Heart right ventricle (tissue), 16 donors: Measurements from ENCODE around the gene RAC3. TPM values are rescaled to one million over a fixed set of nuclear protein-coding genes. Genes with fewer than 3 reads are reported as not detected.
A peak's percentile ranks its signal among the peaks of the same experiment; 100 is the strongest.
"Not testable (repeated sequence)": the region's sequence is repeated elsewhere in the genome, so short reads cannot be mapped to it uniquely, and the experiment has no call there.

Experiments
- ATAC-seq, 8 donors: fragments of 200-7000 bp; cut with Tn5 transposase; one replicate each; pipeline ENCODE4 v1.9.1; 2020; ENCODE audit warnings: mild to moderate bottlenecking in 8 of 8, moderate library complexity in 8 of 8, moderate number of reproducible peaks in 1 of 8
- DNase-seq, 2 donors: peaks; one replicate each; pipeline ENCODE4 v3.0.0-alpha.2; 2020
- H3K27ac ChIP-seq, 10 donors: fragments of 200-600 bp; sonication (generic) in 2 of 10; one replicate each; pipeline versions ENCODE4 v1.5.0 to v1.8.0; 2020 to 2022; ENCODE audit warnings: mild to moderate bottlenecking in 3 of 10
- H3K27me3 ChIP-seq, 7 donors: fragments of 200-600 bp; one replicate each; pipeline ENCODE4 v1.8.0; 2021 to 2022; ENCODE audit warnings: mild to moderate bottlenecking in 2 of 7
- H3K36me3 ChIP-seq, 9 donors: fragments of 200-600 bp; sonication (generic) in 1 of 9; one replicate each; pipeline versions ENCODE4 v1.5.0 to v1.8.0; 2020 to 2022; ENCODE audit warnings: mild to moderate bottlenecking in 2 of 9
- H3K4me1 ChIP-seq, 9 donors: fragments of 200-600 bp; sonication (generic) in 1 of 9; one replicate each; pipeline versions ENCODE4 v1.5.0 to v1.8.0; 2020 to 2022; ENCODE audit warnings: mild to moderate bottlenecking in 4 of 9
- H3K4me3 ChIP-seq, 10 donors: fragments of 200-600 bp; sonication (generic) in 2 of 10; one replicate each; pipeline versions ENCODE4 v1.5.0 to v1.8.0; 2020 to 2022; ENCODE audit warnings: mild to moderate bottlenecking in 7 of 10, moderate library complexity in 2 of 10
- H3K9me3 ChIP-seq, 11 donors: fragments of 200-600 bp in 10 of 11; sonication (generic) in 2 of 11; one replicate each; pipeline versions ENCODE4 v1.5.0 to v1.8.0; 2013 to 2022; ENCODE audit warnings: mild to moderate bottlenecking in 2 of 11, control low read depth in 1 of 11, moderate library complexity in 1 of 11
- WGBS, 2 donors: extraction: QIAGEN DNeasy Blood & Tissue Kit; methylation state at CpG; one replicate each; pipeline ENCODE4 v1.1.7; 2013; ENCODE audit warnings: inconsistent platforms in 1 of 2; 5-methylcytosine and 5-hydroxymethylcytosine counted together
- intact Hi-C, 10 donors: fragments of 100-400 bp; cut with DNase I; formaldehyde crosslinking; loops; one replicate each; pipeline versions ENCODE4 v1.11.1 to v1.14.2; 2022
- polyA plus RNA-seq, 2 donors: library from polyadenylated mRNA; stranded (reverse); fragments of 200-250 nt; gene quantifications; one replicate each; pipeline ENCODE4 v1.2.3, GENCODE V29; 2013
- total RNA-seq, 10 donors: library from RNA; stranded (reverse); fragmentation: NEBNext Ultra II Directional in 3 of 10; extraction: Animal tissue kit (Norgen Biotek cat#: 25700) in 3 of 10; gene quantifications; one replicate each; pipeline versions ENCODE4 v1.2.1 to v1.2.4, GENCODE V29; 2021 to 2023
- TF ChIP-seq, protein P1 (sequence below), 9 donors: fragments of 200-600 bp; sonication (generic) in 2 of 9; IDR thresholded peaks; one replicate each; pipeline versions ENCODE4 v1.5.0 to v1.8.0; 2021 to 2022; ENCODE audit warnings: antibody characterized with exemption in 9 of 9, mild to moderate bottlenecking in 5 of 9, moderate library complexity in 1 of 9
- donor health status: Arrhythmogenic right ventricular cardiomyopathy.
- donor health status: ischemic (EF 13 %, LVEDD 7.1; RV severe dilation, severe dysfunction).
- donor health status: healthy with polysubstance abuse.
- donor health status: DM: no; HTN: yes; CAD: no.
- donor health status: DM: no; HTN: no; CAD: no.
- donor health status: ischemic (EF 25% LVEDD 6.9; RV normal size, moderate dysfunction).
- donor health status: ischemic (EF 25% LVEDD 5.7; RV mildly dilated, moderate dysfunction).
- donor health status: healthy.
- donor health status: DM: yes; HTN: yes; CAD: no.
- donor health status: Ischemic cardiomyopathy.
- donor health status: ischemic (EF 35%, LVEDD 5.7; RV mildly dilated, moderate dysfunction).
- donor health status: nonischemic (EF 11% LVEDD 7.7; RV severe dilation, severe dysfunction).
- donor health status: DM: yes; HTN: yes; CAD: no.
- donor health status: PGD.
- donor health status: ischemic (EF 29% LVEDD 5.4; RV normal size, mild dysfunction).
- donor health status: nonischemic (EF 23%, LVEDD 6.1; RV moderate dilation, normal function).

The RAC3 gene
- total and polyA plus RNA-seq, 12 donors: 0.82 to 3.3 (median 1.1) TPM

DNA sequence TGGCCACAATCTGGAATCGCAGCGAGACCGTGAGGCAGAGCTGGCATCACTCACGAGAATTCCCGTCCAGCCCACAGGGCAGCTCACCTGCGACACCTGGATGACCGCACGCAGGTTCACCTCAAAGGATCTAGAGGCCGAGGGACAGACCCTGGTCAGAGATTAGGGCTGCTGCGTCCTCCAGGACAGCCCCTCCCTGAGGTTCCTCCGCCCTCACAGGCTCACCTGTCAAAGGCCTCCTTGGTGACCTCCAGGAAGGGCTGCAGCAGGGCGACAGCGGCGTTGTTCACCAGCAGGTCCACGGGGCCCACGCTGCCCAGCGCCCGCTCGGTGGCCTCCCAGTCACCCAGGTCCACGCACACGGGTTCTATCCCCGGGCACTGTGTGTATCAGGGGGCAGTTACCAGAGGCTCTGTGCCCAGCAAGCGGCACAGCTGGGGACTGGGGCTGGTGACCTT is 5.2 kb downstream of the RAC3 start:
- Histone ChIP-seq H3K27me3 (peaks cover 0 to 10% (median 6%) of the 10 kb centered on the region in 7 donors), H3K9me3 (no peaks in the 10 kb centered on the region), H3K27ac (peak overlapping the region; percentile 90 to 97 (median 94)), H3K36me3 (peaks cover 0 to 9% (median 0%) of the 10 kb centered on the region in 9 donors), H3K4me3 (peak overlapping the region; percentile 58 to 82 (median 72)), H3K4me1 (peaks cover 6 to 29% (median 23%) of the 10 kb centered on the region in 9 donors)
- TF ChIP-seq, protein P1, sequence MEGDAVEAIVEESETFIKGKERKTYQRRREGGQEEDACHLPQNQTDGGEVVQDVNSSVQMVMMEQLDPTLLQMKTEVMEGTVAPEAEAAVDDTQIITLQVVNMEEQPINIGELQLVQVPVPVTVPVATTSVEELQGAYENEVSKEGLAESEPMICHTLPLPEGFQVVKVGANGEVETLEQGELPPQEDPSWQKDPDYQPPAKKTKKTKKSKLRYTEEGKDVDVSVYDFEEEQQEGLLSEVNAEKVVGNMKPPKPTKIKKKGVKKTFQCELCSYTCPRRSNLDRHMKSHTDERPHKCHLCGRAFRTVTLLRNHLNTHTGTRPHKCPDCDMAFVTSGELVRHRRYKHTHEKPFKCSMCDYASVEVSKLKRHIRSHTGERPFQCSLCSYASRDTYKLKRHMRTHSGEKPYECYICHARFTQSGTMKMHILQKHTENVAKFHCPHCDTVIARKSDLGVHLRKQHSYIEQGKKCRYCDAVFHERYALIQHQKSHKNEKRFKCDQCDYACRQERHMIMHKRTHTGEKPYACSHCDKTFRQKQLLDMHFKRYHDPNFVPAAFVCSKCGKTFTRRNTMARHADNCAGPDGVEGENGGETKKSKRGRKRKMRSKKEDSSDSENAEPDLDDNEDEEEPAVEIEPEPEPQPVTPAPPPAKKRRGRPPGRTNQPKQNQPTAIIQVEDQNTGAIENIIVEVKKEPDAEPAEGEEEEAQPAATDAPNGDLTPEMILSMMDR (IDR thresholded peaks at IDR 0.05): no peak
- 34 to 39% methylated on average over 23 of the region's 23 CpGs for WGBS, 2 donors
- intact Hi-C loops: loop anchor here in 3 of 10 donors (1.0 to 10.0 kb wide), 3 partner anchors 61 to 288 kb away; partner anchors contain the start of gene FASN (in 3 of the 3)
- DNase-seq (no peak), ATAC-seq (peak in 3 of 8 donors; percentile 0 to 2 (median 1))

DNA sequence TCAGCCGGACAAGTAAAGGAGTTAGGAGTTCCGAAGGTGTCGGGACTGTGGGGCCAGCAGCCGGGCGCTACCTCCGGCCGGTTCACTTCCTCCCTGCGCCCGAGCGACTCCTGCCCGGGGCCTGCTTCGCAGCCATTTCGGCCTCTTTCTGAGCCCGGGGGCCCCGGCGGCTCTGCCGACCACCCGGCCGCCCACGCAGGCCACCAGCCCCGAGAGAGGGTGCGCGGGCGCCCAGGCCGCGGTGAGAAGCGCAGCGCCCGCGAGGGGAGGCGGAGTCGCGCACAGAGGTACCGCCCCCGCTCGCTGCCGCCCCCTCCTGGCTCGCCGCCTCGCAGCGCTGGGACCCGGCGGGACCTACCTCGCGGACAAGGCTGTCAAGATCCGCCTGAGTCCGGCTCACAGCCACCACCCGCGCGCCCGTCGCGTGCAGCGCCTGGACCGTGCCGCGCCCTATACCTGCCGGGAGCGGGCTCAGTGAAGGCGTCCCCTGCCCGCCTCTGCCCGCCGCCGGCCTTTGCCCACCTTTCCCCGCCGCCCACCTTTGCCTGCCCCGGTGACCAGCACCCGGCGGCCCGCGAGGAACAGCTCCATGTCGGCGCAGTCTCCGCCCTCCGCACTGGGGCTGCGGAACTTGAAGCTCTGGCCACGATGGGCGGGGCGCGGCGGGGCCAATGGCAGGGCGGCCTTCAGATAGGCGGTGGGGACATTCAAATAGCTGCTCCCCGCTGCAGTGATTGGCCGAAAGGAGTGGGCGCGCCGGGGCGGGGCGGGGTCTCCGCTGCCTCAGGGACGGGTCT is 5.8 kb downstream of the RAC3 start, which contains the start of gene DCXR:
DCXR (minus strand) TSS at position 606 of the 797 bp plus-strand sequence; CDS start at position 591, 15 bp downstream.
- peak; percentile 97 to 98 for DNase-seq
- H3K27me3 ChIP-seq: peaks cover 0 to 5% (median 2%) of the 10 kb centered on the region in 7 donors
- intact Hi-C loops: loop anchor here in 3 of 10 donors (1.0 to 10.0 kb wide), 3 partner anchors 60 to 288 kb away; partner anchors contain the start of gene FASN (in 3 of the 3)
- ATAC-seq: peak; percentile 95 to 99 (median 98)
- peak within 1 kb of the TSS; percentile 58 to 82 (median 72) for H3K4me3 ChIP-seq
- no peaks in the 10 kb centered on the region for H3K9me3 ChIP-seq
- H3K27ac ChIP-seq: peak within 1 kb of the TSS; percentile 90 to 97 (median 94)
- 0 to 1% methylated on average over 81 to 92 of the region's 92 CpGs for WGBS, 2 donors
- TF ChIP-seq, protein P1 (IDR thresholded peaks at IDR 0.05): peak; percentile 68 to 94 (median 86)
- H3K4me1 ChIP-seq: peaks cover 4 to 24% (median 18%) of the 10 kb centered on the region in 9 donors
- H3K36me3 ChIP-seq: peaks cover 0 to 9% (median 0%) of the 10 kb centered on the region in 9 donors

GRCh38 chr17:82037889-82038195 is 6.4 kb downstream of the RAC3 start:
- Histone ChIP-seq H3K36me3 (peaks cover 0 to 9% (median 0%) of the 10 kb centered on the region in 9 donors), H3K27me3 (no peaks in the 10 kb centered on the region), H3K27ac (peak overlapping the region in 9 of 10 donors; percentile 91 to 97 (median 94)), H3K9me3 (no peaks in the 10 kb centered on the region), H3K4me3 (peak overlapping the region in 9 of 10 donors; percentile 58 to 82 (median 73)), H3K4me1 (peaks cover 4 to 22% (median 18%) of the 10 kb centered on the region in 9 donors)
- 10 to 13% methylated on average over 10 of the region's 10 CpGs for WGBS, 2 donors
- ATAC-seq (no peak), DNase-seq (no peak)
- intact Hi-C loops: loop anchor here in 3 of 10 donors (1.0 to 10.0 kb wide), 3 partner anchors 59 to 287 kb away; partner anchors contain the start of gene FASN (in 3 of the 3)
- TF ChIP-seq, protein P1 (IDR thresholded peaks at IDR 0.05): no peak

DNA sequence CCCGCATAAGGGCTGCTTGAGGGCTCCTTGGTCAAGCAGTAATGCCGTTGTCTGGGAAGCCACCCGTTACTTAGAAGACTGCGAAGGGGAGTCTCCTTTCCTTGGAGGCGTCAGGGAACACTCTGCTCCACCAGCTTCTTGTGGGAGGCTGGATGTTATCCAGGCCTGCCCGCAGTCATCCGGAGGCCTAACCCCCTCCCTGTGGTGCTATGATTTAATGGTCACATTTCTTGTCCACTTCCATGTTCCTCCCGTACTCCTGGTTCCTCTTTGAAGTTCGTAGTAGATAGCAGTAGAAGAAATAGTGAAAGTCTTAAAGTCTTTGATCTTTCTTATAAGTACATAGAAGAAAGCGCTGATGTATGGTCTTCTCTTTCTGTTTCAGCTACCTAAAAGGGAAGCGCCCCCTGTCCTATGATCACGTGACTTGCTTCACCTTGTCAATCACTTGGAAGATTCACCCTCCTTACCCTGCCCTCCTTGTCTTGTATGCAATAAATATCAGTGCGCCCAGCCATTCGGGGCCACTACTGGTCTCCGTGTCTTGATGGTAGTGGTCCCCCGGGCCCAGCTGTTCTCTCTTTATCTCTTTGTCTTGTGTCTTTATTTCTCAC is 7.4 kb downstream of the RAC3 start:
- WGBS, 2 donors: 86 to 91% methylated on average over 16 of the region's 16 CpGs
- not testable (repeated sequence) for ATAC-seq, H3K9me3 ChIP-seq, H3K4me3 ChIP-seq, H3K27me3 ChIP-seq, H3K36me3 ChIP-seq, DNase-seq, H3K27ac ChIP-seq
- peaks cover 4 to 22% (median 18%) of the 10 kb centered on the region in 9 donors for H3K4me1 ChIP-seq
- intact Hi-C loops: loop anchor here in 3 of 10 donors (5.0 to 10.0 kb wide), 2 partner anchors 58 to 286 kb away; partner anchors contain the start of gene FASN (in 2 of the 3)
